Omental fat pad (tissue), 4 donors: ENCODE measurements around the gene GNA15. TPM values are rescaled to one million over a fixed set of nuclear protein-coding genes. Genes with fewer than 3 reads are reported as not detected.
"Not testable (repeated sequence)": the region's sequence is repeated elsewhere in the genome, so short reads cannot be mapped to it uniquely, and the experiment has no call there.

Experiments used
- ATAC-seq: fragments of 150-250 bp; one replicate; pipeline ENCODE4 v1.9.1; 2016; ENCODE audit warnings: mild to moderate bottlenecking, moderate library complexity; ENCODE audit not compliant: low FRiP score
- DNase-seq: peaks from one replicate; pipeline ENCODE4 v3.0.0-alpha.2; 2019; ENCODE audit warnings: low spot score
- total RNA-seq, 4 donors: library from RNA; depleted of rRNA; stranded (reverse); fragments of >200 nt; gene quantifications; one replicate each; pipeline ENCODE4 v1.1.0, GENCODE V29; 2016
- TF ChIP-seq, protein P1 (sequence below), 3 donors: fragments of 450-650 bp; IDR thresholded peaks; one replicate each; pipeline ENCODE4 v1.5.1; 2016 to 2017; ENCODE audit warnings: antibody characterized with exemption in 3 of 3, mild to moderate bottlenecking in 3 of 3, moderate library complexity in 2 of 3

Gene GNA15
- total RNA-seq, 4 donors from 2014 or later, result 10.2 to 33.7 (median 10.8) TPM

DNA sequence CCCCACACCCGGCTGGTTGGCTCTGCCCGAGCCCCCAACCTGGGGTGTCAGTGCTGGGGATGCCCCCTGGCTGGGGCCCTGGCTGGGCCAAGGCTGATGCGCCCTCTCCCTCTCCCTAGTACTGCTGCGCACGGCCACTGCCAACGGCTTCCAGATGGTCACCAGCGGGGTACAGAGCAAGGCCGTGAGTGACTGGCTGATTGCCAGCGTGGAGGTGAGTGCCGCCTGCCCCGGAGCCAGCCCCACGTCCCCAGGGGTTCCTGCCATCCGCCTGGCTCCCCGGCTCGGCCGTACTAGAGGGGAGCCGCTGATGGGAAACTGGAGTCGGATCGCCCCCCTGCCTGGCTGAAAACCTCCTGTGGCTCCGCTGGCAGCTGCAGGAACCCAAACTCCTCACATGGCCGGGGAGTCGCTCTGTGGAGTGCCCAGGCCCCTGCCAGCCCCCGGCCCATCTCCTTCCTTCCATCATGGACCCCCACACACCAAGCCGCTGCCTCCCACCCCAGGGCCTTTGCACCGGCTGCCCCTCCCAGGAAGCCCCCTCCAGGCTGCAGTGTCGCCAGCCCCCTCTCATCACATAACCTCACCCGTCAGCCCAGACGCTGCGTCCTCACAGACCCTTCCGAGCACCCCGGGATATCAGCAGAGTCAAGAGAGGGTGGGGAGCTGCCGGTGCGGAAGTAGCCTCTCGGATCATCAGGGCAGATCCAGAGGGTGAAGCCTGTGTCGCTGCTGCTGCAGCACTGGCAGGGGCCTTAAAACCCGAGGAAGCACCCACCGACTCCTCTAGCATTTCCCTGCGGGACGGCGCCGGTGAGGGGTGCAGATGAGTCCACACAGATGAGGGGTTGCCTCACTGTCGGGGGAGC, 60.5 kb downstream of the GNA15 start:
- TF ChIP-seq, protein P1, sequence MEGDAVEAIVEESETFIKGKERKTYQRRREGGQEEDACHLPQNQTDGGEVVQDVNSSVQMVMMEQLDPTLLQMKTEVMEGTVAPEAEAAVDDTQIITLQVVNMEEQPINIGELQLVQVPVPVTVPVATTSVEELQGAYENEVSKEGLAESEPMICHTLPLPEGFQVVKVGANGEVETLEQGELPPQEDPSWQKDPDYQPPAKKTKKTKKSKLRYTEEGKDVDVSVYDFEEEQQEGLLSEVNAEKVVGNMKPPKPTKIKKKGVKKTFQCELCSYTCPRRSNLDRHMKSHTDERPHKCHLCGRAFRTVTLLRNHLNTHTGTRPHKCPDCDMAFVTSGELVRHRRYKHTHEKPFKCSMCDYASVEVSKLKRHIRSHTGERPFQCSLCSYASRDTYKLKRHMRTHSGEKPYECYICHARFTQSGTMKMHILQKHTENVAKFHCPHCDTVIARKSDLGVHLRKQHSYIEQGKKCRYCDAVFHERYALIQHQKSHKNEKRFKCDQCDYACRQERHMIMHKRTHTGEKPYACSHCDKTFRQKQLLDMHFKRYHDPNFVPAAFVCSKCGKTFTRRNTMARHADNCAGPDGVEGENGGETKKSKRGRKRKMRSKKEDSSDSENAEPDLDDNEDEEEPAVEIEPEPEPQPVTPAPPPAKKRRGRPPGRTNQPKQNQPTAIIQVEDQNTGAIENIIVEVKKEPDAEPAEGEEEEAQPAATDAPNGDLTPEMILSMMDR (IDR thresholded peaks at IDR 0.05), result no peak
- ATAC-seq (no peak), DNase-seq (no peak)

DNA sequence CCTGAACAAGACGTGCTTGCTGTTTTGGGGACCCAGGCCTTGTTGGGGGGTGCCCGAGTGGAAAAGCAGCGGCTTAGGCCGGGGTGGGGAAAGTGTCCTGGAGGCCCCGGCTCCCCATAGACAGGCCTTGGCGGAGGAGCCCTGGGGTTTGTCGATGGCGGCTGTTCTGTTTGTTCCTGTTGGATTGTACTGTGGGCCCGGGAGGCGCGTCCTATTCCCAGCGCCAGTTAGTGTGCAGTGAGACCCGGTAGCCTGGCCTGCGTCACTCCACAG, 61.0 kb downstream of the GNA15 start:
- TF ChIP-seq, protein P1 (IDR thresholded peaks at IDR 0.05), result no peak
- DNase-seq (no peak), ATAC-seq (no peak)

DNA sequence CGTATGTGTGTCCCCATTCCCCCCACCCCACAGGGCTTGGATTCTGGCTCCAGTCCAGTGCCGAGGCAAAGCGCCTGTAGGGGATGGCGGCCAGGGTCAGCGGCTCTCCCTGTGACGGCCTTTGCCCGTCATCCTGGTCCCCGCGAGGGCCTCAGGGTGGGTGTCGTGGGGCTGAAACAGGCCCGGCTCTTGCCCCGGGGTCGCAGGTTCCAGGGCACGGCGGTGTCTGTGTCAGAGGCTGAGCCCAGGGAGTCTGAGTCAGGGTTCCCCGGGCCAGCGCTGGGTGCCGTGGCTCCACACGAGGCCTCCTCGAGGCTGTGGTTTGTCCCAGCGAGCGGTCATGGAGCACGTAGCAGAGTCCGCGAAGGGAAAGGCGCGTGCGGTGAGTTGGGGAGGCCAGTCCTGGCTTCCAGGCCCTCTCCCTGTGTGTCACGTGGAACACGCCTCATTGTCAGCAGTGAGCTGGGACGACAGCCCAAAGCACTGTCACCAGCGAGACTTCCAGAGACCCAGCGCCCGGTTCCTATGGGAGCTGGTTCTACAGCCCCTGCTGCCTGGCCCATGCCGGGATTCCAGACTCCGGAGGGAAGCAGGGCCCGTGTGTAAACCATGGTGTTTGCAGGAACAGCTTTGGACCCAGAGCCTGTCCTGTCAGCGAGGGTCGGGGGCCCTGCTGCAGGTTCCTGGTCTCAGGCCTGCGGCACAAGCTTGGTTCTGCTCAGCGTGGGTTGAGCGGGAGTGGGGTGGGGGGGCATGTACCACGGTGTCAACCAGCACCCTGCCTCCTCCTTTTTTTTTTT, 63.3 kb downstream of the GNA15 start:
- ATAC-seq (no peak), DNase-seq (no peak)
- TF ChIP-seq, protein P1 (IDR thresholded peaks at IDR 0.05), result no peak

DNA sequence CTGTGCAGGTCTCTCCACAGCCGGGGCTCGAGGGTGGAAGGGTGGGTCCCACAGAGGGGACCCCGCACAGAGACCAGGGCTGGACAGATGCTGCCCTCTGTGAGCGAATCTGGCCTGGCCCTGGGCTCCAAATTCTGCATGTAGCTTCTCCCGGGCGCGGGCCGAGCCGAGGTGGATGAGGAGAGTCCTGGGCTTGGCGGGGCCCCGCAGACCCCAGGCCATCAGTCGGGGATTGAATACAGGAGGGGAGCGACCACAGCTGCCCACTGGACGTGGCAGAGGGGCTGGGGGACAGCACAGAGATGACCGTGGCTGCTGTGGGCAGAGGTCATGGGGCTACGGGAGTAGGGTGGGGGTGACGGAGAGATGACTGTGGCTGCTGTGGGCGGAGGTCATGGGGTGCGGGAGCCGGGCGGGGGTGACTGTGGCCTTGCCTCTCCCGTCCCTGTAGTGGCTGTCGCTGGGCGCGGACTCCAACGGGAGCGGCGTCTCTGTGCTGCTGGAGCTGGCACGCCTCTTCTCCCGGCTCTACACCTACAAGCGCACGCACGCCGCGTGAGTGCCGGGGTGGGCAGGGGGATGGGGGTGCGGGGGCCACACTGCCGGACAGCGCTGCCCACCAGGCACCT, 65.4 kb downstream of the GNA15 start:
- TF ChIP-seq, protein P1 (IDR thresholded peaks at IDR 0.05), result no peak
- ATAC-seq, result no peak
- DNase-seq, result no peak

GRCh38 chr19:3201911-3202310, 66.1 kb downstream of the GNA15 start:
- DNase-seq, result no peak
- TF ChIP-seq, protein P1 (IDR thresholded peaks at IDR 0.05), result no peak
- ATAC-seq, result no peak

DNA sequence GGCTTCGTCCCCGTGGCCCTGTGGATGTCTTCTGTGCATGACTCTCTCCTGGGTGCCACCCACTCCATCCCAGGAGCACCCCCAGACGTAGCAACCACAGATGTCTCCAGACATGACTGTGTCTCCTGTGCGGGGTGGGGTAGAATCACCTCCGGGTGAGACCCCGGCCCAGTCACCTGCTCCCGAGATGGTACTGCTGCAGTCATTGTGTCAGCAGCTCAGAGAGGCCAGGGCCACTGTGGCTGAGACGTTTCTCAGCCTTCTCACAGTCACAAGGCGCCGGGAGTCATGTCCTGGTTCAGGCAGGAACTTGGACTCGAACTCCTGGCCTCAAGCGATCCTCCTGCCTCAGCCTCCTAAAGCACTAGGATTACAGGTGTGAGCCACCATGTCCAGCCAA, 66.5 kb downstream of the GNA15 start:
- TF ChIP-seq, protein P1 (IDR thresholded peaks at IDR 0.05), result no peak
- no peak for ATAC-seq
- DNase-seq, result no peak

DNA sequence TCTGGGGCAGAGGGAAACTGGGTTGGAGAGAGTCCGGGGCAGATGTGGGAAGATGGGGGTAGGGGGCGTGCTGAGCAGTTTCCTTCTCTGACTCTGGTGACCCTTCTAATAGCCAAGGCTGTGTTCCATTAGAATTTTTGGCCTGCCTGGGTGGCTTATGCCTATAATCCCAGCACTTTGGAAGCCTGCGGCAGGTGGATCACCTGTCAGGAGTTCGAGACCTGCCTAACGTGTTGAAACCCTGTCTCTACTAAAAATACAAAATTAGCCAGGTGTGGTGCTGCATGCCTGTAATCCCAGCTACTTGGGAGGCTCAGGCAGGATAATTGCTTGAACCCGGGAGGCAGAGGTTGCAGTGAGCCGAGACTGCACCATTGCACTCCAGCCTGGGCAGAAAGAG, 67.1 kb downstream of the GNA15 start:
- DNase-seq, ATAC-seq: not testable (repeated sequence)
